CD14-positive monocyte (primary cell): ENCODE results near the gene GALNT10. TPM values are rescaled to one million over a fixed set of nuclear protein-coding genes. Genes with fewer than 3 reads are reported as not detected.

Experiments
- DNase-seq, 3 donors: peaks; one replicate each; pipeline ENCODE4 v3.0.0-alpha.2; 2011 to 2022
- H2AFZ ChIP-seq: 2 replicates; pipeline ENCODE4 v1.6.0; 2012; ENCODE audit warnings: mild to moderate bottlenecking, low read depth, low read length, inconsistent platforms; ENCODE audit not compliant: insufficient read depth, poor library complexity, severe bottlenecking
- H3K27ac ChIP-seq, 2 donors: 1 replicate in 1 of 2; 2 replicates in 1 of 2; pipeline ENCODE4 v1.5.1; 2012 to 2013; ENCODE audit warnings: low read length in 2 of 2, control low read depth in 1 of 2, inconsistent platforms in 1 of 2, low read depth in 1 of 2, mild to moderate bottlenecking in 1 of 2
- H3K27me3 ChIP-seq, 2 donors: one replicate each; pipeline versions ENCODE4 v1.6.0 to v1.6.1; 2011 to 2013; ENCODE audit warnings: low read length in 2 of 2; ENCODE audit not compliant: control insufficient read depth in 2 of 2, insufficient read depth in 2 of 2
- H3K36me3 ChIP-seq, 2 donors: replicated peaks in 1 of 2; 1 replicate in 1 of 2; 2 replicates in 1 of 2; pipeline versions ENCODE4 v1.5.1 to v1.6.1; 2012 to 2013; ENCODE audit warnings: low read length in 2 of 2, control low read depth in 1 of 2, inconsistent platforms in 1 of 2, mild to moderate bottlenecking in 1 of 2; ENCODE audit not compliant: insufficient read depth in 2 of 2, control insufficient read depth in 1 of 2
- H3K4me1 ChIP-seq, 2 donors: 1 replicate in 1 of 2; 2 replicates in 1 of 2; pipeline versions ENCODE4 v1.5.1 to v1.6.1; 2012 to 2013; ENCODE audit warnings: low read length in 2 of 2, control low read depth in 1 of 2, inconsistent platforms in 1 of 2, mild to moderate bottlenecking in 1 of 2, moderate library complexity in 1 of 2; ENCODE audit not compliant: insufficient read depth in 2 of 2, control insufficient read depth in 1 of 2
- H3K4me2 ChIP-seq: replicated peaks from 2 replicates; pipeline ENCODE3; 2012; ENCODE audit warnings: low read length, moderate library complexity, mild to moderate bottlenecking; ENCODE audit not compliant: poor library complexity, severe bottlenecking; ENCODE audit errors: extremely low read depth
- H3K4me3 ChIP-seq, 3 experiments: fragments of 200-600 bp in 1 of 3; sonication (generic) in 1 of 3; replicated peaks in 1 of 3; 1 replicate in 2 of 3; 2 replicates in 1 of 3; pipeline ENCODE4 v1.5.1; 2011 to 2013; ENCODE audit warnings: low read length in 3 of 3, mild to moderate bottlenecking in 3 of 3, control low read depth in 2 of 3, low read depth in 2 of 3, inconsistent platforms in 1 of 3, moderate library complexity in 1 of 3
- H3K79me2 ChIP-seq: 2 replicates; pipeline ENCODE4 v1.6.0; 2012; ENCODE audit warnings: mild to moderate bottlenecking, control low read depth, inconsistent platforms, low read length, moderate library complexity; ENCODE audit not compliant: insufficient read depth
- H3K9ac ChIP-seq: 2 replicates; pipeline ENCODE4 v1.6.0; 2017; ENCODE audit warnings: low read length, mild to moderate bottlenecking; ENCODE audit not compliant: insufficient read depth, poor library complexity, severe bottlenecking
- H3K9me3 ChIP-seq, 2 donors: replicated peaks in 1 of 2; 1 replicate in 1 of 2; 2 replicates in 1 of 2; pipeline versions ENCODE4 v1.5.1 to v1.6.1; 2012 to 2013; ENCODE audit warnings: low read length in 2 of 2, control low read depth in 1 of 2; ENCODE audit not compliant: control insufficient read depth in 1 of 2, insufficient read depth in 1 of 2
- H4K20me1 ChIP-seq: 2 replicates; pipeline ENCODE4 v1.6.0; 2012; ENCODE audit warnings: mild to moderate bottlenecking, low read length, control low read depth, moderate library complexity; ENCODE audit not compliant: insufficient read depth
- H3K27ac Mint-ChIP-seq, 7 donors: one replicate each; pipeline ENCODE4 v1.8.0; 2020; ENCODE audit warnings: mild to moderate bottlenecking in 7 of 7, mixed read lengths in 7 of 7, moderate library complexity in 6 of 7, inconsistent platforms in 2 of 7
- H3K27me3 Mint-ChIP-seq, 3 donors: one replicate each; pipeline ENCODE4 v1.8.0; 2021 to 2022; ENCODE audit warnings: low read depth in 3 of 3, mild to moderate bottlenecking in 3 of 3, mixed read lengths in 3 of 3, moderate library complexity in 3 of 3, inconsistent platforms in 1 of 3
- H3K36me3 Mint-ChIP-seq, 2 donors: one replicate each; pipeline ENCODE4 v1.8.0; 2020; ENCODE audit warnings: mixed read lengths in 2 of 2, inconsistent platforms in 1 of 2, mild to moderate bottlenecking in 1 of 2
- H3K4me1 Mint-ChIP-seq: one replicate; pipeline ENCODE4 v1.8.0; 2020; ENCODE audit warnings: mild to moderate bottlenecking, mixed read lengths
- H3K4me3 Mint-ChIP-seq, 2 donors: one replicate each; pipeline ENCODE4 v1.8.0; 2020; ENCODE audit warnings: mild to moderate bottlenecking in 2 of 2, mixed read lengths in 2 of 2, moderate library complexity in 1 of 2
- H3K9me3 Mint-ChIP-seq, 7 donors: one replicate each; pipeline ENCODE4 v1.8.0; 2020 to 2022; ENCODE audit warnings: mixed read lengths in 7 of 7, mild to moderate bottlenecking in 6 of 7, moderate library complexity in 6 of 7, inconsistent platforms in 2 of 7
- WGBS: methylation state at CpG from one replicate; pipeline ENCODE4 v1.1.5; 2013; ENCODE audit warnings: missing lambda C conversion rate; ENCODE audit not compliant: insufficient coverage; 5-methylcytosine and 5-hydroxymethylcytosine counted together
- intact Hi-C, 2 donors: fragments of 100-400 bp; cut with micrococcal nuclease; formaldehyde crosslinking; loops; one replicate each; pipeline versions ENCODE4 v1.15.0 to v1.15.1; 2023
- polyA plus RNA-seq, 3 donors: library from polyadenylated mRNA; depleted of rRNA in 1 of 3; unstranded in 2 of 3; stranded (reverse) in 1 of 3; fragments of 300-500 nt in 2 of 3; fragments of >200 nt in 1 of 3; fragmentation: Illumina TruSeq in 2 of 3; gene quantifications; 1 replicate in 2 of 3; 2 replicates in 1 of 3; pipeline ENCODE4 v1.2.3, GENCODE V29; 2012 to 2021
- TF ChIP-seq, protein P1 (sequence below): fragments of 200-600 bp; IDR thresholded peaks from one replicate; pipeline ENCODE4 v1.8.0; 2022; ENCODE audit warnings: antibody characterized with exemption, mild to moderate bottlenecking

Gene GALNT10
- polyA plus RNA-seq, 3 donors, result 6.2 to 11.6 (median 7.3) TPM

DNA sequence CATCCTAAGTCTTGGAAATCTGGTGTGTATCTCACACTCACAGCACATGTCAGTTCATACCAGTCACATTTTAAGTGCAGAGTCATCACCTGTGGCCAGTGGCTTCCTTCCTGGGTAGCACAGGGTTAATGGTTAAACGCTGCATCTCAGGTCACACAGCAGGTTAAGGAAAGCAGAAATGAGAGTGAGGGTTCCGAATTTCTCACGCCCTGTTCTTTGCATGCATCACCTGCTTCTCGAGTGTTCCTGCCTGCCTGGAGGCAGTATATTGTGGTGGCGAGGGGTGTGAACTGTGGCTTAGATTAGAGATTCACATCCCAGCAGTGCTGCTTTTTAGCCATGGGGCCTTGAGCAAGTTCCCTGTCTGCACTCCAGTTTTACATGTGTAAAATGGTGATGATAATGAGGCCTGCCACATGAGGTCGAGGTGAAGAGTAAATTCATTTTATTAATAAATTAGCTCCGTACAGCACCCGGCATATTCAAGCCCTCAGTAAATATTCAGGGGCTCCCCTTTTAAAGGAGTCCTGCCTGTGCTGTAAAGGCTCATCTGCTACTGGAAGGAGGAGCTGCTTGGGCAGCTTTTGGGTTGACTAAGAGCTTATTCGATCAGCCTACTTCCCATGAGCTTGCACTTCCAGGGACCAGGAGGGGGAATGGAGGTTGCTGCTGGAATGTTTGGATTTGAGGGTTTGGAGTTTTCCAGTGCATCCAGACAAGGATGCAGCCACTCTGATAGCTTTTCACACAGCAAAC lies 194.1 kb downstream of the GALNT10 start:
- Histone ChIP-seq H3K9me3 (peaks cover 0 to 4% of the 10 kb centered on the region in 2 donors), H2AFZ (no peak overlapping the region), H4K20me1 (no peaks in the 10 kb centered on the region), H3K79me2 (no peaks in the 10 kb centered on the region), H3K4me1 (no peaks in the 10 kb centered on the region), H3K36me3 (peaks cover 10 to 71% of the 10 kb centered on the region in 2 donors), H3K9ac (no peak overlapping the region), H3K27me3 (no peaks in the 10 kb centered on the region), H3K4me3 (peak overlapping the region in 1 of 3 experiments; percentile 17), H3K27ac (no peak overlapping the region), H3K4me2 (no peak overlapping the region)
- intact Hi-C loops, result no loop called here
- Mint-ChIP-seq H3K36me3 (peaks cover 52 to 57% of the 10 kb centered on the region in 2 donors), H3K4me1 (peaks cover 12% of the 10 kb centered on the region), H3K9me3 (peaks cover 4 to 19% (median 8%) of the 10 kb centered on the region in 7 donors), H3K27ac (peak overlapping the region in 3 of 7 donors; percentile 43 to 70 (median 67)), H3K4me3 (peak overlapping the region in 1 of 2 donors; percentile 40), H3K27me3 (peaks cover 0 to 5% (median 2%) of the 10 kb centered on the region in 3 donors)
- TF ChIP-seq, protein P1, sequence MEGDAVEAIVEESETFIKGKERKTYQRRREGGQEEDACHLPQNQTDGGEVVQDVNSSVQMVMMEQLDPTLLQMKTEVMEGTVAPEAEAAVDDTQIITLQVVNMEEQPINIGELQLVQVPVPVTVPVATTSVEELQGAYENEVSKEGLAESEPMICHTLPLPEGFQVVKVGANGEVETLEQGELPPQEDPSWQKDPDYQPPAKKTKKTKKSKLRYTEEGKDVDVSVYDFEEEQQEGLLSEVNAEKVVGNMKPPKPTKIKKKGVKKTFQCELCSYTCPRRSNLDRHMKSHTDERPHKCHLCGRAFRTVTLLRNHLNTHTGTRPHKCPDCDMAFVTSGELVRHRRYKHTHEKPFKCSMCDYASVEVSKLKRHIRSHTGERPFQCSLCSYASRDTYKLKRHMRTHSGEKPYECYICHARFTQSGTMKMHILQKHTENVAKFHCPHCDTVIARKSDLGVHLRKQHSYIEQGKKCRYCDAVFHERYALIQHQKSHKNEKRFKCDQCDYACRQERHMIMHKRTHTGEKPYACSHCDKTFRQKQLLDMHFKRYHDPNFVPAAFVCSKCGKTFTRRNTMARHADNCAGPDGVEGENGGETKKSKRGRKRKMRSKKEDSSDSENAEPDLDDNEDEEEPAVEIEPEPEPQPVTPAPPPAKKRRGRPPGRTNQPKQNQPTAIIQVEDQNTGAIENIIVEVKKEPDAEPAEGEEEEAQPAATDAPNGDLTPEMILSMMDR, result no peak
- WGBS, result 20% methylated on average over 3 of the region's 9 CpGs
- DNase-seq, result no peak

DNA sequence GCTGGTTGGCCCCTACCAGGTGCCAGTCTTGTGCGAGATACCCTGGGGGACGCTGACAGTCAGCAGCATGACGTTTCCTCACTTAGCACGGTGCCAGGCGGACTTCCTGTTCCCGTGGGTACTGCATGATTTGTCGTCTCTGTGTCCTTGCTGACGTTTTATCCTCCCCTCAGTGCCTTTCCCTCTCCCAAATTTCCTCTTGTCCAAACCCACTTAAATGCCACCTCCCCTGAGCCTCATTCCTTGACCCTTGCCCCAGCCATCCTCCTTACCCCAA lies 194.6 kb downstream of the GALNT10 start:
- no peak overlapping the region for H2AFZ ChIP-seq
- no peak overlapping the region for H3K27ac ChIP-seq
- H3K27me3 ChIP-seq, result no peaks in the 10 kb centered on the region
- Mint-ChIP-seq H3K4me3 (peak overlapping the region in 1 of 2 donors; percentile 40), H3K36me3 (peaks cover 56 to 60% of the 10 kb centered on the region in 2 donors), H3K4me1 (peaks cover 12% of the 10 kb centered on the region), H3K27ac (peak overlapping the region in 3 of 7 donors; percentile 28 to 43 (median 29)), H3K9me3 (peaks cover 4 to 19% (median 8%) of the 10 kb centered on the region in 7 donors), H3K27me3 (peaks cover 0 to 5% (median 2%) of the 10 kb centered on the region in 3 donors)
- H3K36me3 ChIP-seq, result peaks cover 10 to 71% of the 10 kb centered on the region in 2 donors
- TF ChIP-seq, protein P1, result no peak
- intact Hi-C loops, result no loop called here
- no peak overlapping the region for H3K4me2 ChIP-seq
- no peaks in the 10 kb centered on the region for H3K79me2 ChIP-seq
- H3K4me1 ChIP-seq, result no peaks in the 10 kb centered on the region
- peak overlapping the region in 1 of 3 experiments; percentile 17 for H3K4me3 ChIP-seq
- peak; percentile 3 to 16 (median 3) for DNase-seq
- H4K20me1 ChIP-seq, result no peaks in the 10 kb centered on the region
- H3K9ac ChIP-seq, result no peak overlapping the region
- 16% methylated on average over 8 of the region's 8 CpGs for WGBS
- peaks cover 0 to 4% of the 10 kb centered on the region in 2 donors for H3K9me3 ChIP-seq
